ENCODE measurements around the gene BAIAP3. TPM values are rescaled to one million over a fixed set of nuclear protein-coding genes. Genes with fewer than 3 reads are reported as not detected.
A peak's percentile ranks its signal among the peaks of the same experiment; 100 is the strongest.

The BAIAP3 gene
- total RNA-seq, 1 experiment from 2014 or later, result 44.7 TPM

DNA sequence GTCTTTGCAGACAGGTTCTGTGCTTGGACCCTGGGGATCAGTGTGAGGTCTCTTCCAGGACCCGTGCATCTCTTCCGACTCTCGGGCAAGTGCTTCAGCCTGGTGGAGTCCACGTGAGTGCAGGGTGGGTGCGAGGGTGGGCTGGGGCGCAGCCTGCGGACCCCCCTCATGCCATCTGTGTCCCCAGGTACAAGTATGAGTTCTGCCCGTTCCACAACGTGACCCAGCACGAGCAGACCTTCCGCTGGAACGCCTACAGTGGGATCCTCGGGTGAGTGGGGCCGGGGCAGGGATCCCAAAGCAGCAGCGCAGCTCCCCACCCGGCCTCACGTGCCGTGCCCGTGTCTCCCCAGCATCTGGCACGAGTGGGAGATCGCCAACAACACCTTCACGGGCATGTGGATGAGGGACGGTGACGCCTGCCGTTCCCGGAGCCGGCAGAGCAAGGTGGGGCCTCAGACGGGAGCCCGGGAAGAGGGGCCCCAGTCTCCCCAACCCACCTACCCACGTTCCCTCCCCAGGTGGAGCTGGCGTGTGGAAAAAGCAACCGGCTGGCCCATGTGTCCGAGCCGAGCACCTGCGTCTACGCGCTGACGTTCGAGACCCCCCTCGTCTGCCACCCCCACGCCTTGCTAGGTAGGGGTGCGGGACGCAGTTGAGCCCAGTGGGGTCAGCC lies 28.4 kb downstream of the BAIAP3 start:
- no TSS peak for BruUV-seq (replicated peaks)
- no peak overlapping the region for H2AFZ ChIP-seq (ENCODE audit: low read depth, low read length, poor library complexity, severe bottlenecking)

DNA sequence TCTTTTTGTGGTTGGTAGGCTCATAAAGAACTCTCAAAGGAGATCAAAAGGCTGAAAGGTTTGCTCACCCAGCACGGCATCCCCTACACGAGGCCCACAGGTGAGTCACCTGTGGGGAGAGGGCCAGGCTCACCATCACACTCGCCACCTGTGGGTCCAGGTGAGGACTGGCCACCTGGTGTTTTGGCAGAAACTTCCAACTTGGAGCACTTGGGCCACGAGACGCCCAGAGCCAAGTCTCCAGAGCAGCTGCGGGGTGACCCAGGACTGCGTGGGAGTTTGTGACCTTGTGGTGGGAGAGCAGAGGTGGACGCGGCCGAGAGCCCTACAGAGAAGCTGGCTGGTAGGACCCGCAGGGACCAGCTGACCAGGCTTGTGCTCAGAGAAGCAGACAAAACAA lies 29.4 kb downstream of the BAIAP3 start:
- TSS peak; percentile 58 for BruUV-seq (replicated peaks)
- H3K36me3 ChIP-seq (ENCODE audit: control insufficient read depth in 1 of 2, insufficient read depth in 2 of 2, low read length in 2 of 2), result peaks cover 29 to 42% of the 10 kb centered on the region in 2 experiments
- CTCF ChIA-PET, result interaction anchor here (0.9 to 1.6 kb wide), 9 partner anchors 16 to 361 kb away, joined by 3 to 5 read pairs (median 3); partner anchors contain the start of genes CRAMP1, IFT140 and UQCC4

More for the DNA sequence above, 28.4 kb downstream of the BAIAP3 start:
- H3K4me3 ChIP-seq (replicated peaks in 1 of 2; ENCODE audit: low read depth in 1 of 2, low read length in 2 of 2), result no peak overlapping the region
- H3K4me1 ChIP-seq (ENCODE audit: control insufficient read depth in 1 of 2, insufficient read depth in 2 of 2, low read length in 2 of 2), result peaks cover 18 to 32% of the 10 kb centered on the region in 2 experiments
- CTCF ChIA-PET, result no interaction called here
- RAD21 ChIA-PET (ENCODE audit: low non-redundant PET in 1 of 2, low total read pairs in 2 of 2, uncharacterized antibody in 2 of 2, unreplicated experiment in 2 of 2), result no interaction called here
- no peak overlapping the region for H3K9ac ChIP-seq (ENCODE audit: low read length)
- POLR2A ChIA-PET, result interaction anchor here (0.6 kb wide), 1 partner anchor 19 kb away, joined by 5 read pairs; no protein-coding TSS in a partner anchor
- no peak overlapping the region for H3K27ac ChIP-seq (ENCODE audit: low read depth, low read length)
- intact Hi-C loops (cut with micrococcal nuclease), result loop anchor here (10.0 kb wide), 1 partner anchor 53 kb away; the partner anchor contains the start of gene UNKL
- peaks cover 3% of the 10 kb centered on the region; the same call in 1 of the 2 replicates for H4K20me1 ChIP-seq (ENCODE audit: insufficient read depth)
- TF ChIP-seq POLR2AphosphoS5 (IDR thresholded peaks at IDR 0.05; ENCODE audit: low read depth, low read length) (no peak), CEBPB (IDR thresholded peaks at IDR 0.05; ENCODE audit: low read depth) (no peak), RAD21 (IDR thresholded peaks at IDR 0.05; ENCODE audit: low read depth) (no peak), ZFX (IDR thresholded peaks at IDR 0.05) (no peak), ZNF274 (IDR thresholded peaks at IDR 0.05; ENCODE audit: low read depth, low read length) (no peak), TCF7L2 (IDR thresholded peaks at IDR 0.05; ENCODE audit: borderline replicate concordance, extremely low read depth, insufficient read depth, insufficient read length) (no peak), CBX3 (IDR thresholded peaks at IDR 0.05; ENCODE audit: low read depth) (no peak), EZH2phosphoT487 (IDR thresholded peaks at IDR 0.05; ENCODE audit: borderline replicate concordance) (no peak)
- H3K79me2 ChIP-seq (ENCODE audit: insufficient read depth, low read length), result peaks cover 60% of the 10 kb centered on the region
- DNase-seq (ENCODE audit: low read depth, low spot score) (no peak), ATAC-seq (no peak)
- no peaks in the 10 kb centered on the region for H3K9me3 ChIP-seq (ENCODE audit: control insufficient read depth in 1 of 2, insufficient read depth in 1 of 2, low read depth in 1 of 2, low read length in 2 of 2)
- H3K27me3 ChIP-seq (ENCODE audit: insufficient read depth, low read length), result no peaks in the 10 kb centered on the region
- peaks cover 25 to 42% of the 10 kb centered on the region in 2 experiments for H3K36me3 ChIP-seq (ENCODE audit: control insufficient read depth in 1 of 2, insufficient read depth in 2 of 2, low read length in 2 of 2)
- no peak overlapping the region for H3K4me2 ChIP-seq (ENCODE audit: low read length)
- no peaks in the 10 kb centered on the region for H3K9me2 ChIP-seq (ENCODE audit: insufficient read depth)

More for the DNA sequence above, 29.4 kb downstream of the BAIAP3 start:
- POLR2A ChIA-PET, result no interaction called here
- H2AFZ ChIP-seq (ENCODE audit: low read depth, low read length, poor library complexity, severe bottlenecking), result no peak overlapping the region
- peaks cover 55% of the 10 kb centered on the region for H3K79me2 ChIP-seq (ENCODE audit: insufficient read depth, low read length)
- peaks cover 3% of the 10 kb centered on the region; the same call in 1 of the 2 replicates for H4K20me1 ChIP-seq (ENCODE audit: insufficient read depth)
- H3K4me3 ChIP-seq (replicated peaks in 1 of 2; ENCODE audit: low read depth in 1 of 2, low read length in 2 of 2), result no peak overlapping the region
- H3K27ac ChIP-seq (ENCODE audit: low read depth, low read length), result no peak overlapping the region
- DNase-seq (ENCODE audit: low read depth, low spot score) (no peak), ATAC-seq (no peak)
- no peak for TF ChIP-seq POLR2AphosphoS5 (IDR thresholded peaks at IDR 0.05; ENCODE audit: low read depth, low read length)
- TF ChIP-seq CBX3 (IDR thresholded peaks at IDR 0.05; ENCODE audit: low read depth), result no peak
- TF ChIP-seq, protein P1, sequence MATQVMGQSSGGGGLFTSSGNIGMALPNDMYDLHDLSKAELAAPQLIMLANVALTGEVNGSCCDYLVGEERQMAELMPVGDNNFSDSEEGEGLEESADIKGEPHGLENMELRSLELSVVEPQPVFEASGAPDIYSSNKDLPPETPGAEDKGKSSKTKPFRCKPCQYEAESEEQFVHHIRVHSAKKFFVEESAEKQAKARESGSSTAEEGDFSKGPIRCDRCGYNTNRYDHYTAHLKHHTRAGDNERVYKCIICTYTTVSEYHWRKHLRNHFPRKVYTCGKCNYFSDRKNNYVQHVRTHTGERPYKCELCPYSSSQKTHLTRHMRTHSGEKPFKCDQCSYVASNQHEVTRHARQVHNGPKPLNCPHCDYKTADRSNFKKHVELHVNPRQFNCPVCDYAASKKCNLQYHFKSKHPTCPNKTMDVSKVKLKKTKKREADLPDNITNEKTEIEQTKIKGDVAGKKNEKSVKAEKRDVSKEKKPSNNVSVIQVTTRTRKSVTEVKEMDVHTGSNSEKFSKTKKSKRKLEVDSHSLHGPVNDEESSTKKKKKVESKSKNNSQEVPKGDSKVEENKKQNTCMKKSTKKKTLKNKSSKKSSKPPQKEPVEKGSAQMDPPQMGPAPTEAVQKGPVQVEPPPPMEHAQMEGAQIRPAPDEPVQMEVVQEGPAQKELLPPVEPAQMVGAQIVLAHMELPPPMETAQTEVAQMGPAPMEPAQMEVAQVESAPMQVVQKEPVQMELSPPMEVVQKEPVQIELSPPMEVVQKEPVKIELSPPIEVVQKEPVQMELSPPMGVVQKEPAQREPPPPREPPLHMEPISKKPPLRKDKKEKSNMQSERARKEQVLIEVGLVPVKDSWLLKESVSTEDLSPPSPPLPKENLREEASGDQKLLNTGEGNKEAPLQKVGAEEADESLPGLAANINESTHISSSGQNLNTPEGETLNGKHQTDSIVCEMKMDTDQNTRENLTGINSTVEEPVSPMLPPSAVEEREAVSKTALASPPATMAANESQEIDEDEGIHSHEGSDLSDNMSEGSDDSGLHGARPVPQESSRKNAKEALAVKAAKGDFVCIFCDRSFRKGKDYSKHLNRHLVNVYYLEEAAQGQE (IDR thresholded peaks at IDR 0.05; ENCODE audit: low read depth), result no peak
- no peak for TF ChIP-seq SP1 (IDR thresholded peaks at IDR 0.05; ENCODE audit: low read depth)
- TF ChIP-seq POLR2A (IDR thresholded peaks at IDR 0.05; ENCODE audit: borderline replicate concordance, extremely low read depth, insufficient read depth, insufficient read length), result no peak
- no peak for TF ChIP-seq EZH2 (IDR thresholded peaks at IDR 0.05)
- no peak for TF ChIP-seq EGR1 (IDR thresholded peaks at IDR 0.05; ENCODE audit: low read depth)
- no peak for TF ChIP-seq JUND (IDR thresholded peaks at IDR 0.05)
- TF ChIP-seq, protein P2, sequence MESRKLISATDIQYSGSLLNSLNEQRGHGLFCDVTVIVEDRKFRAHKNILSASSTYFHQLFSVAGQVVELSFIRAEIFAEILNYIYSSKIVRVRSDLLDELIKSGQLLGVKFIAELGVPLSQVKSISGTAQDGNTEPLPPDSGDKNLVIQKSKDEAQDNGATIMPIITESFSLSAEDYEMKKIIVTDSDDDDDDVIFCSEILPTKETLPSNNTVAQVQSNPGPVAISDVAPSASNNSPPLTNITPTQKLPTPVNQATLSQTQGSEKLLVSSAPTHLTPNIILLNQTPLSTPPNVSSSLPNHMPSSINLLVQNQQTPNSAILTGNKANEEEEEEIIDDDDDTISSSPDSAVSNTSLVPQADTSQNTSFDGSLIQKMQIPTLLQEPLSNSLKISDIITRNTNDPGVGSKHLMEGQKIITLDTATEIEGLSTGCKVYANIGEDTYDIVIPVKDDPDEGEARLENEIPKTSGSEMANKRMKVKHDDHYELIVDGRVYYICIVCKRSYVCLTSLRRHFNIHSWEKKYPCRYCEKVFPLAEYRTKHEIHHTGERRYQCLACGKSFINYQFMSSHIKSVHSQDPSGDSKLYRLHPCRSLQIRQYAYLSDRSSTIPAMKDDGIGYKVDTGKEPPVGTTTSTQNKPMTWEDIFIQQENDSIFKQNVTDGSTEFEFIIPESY (IDR thresholded peaks at IDR 0.05; ENCODE audit: extremely low read depth, insufficient replicate concordance, low read length), result no peak
- TF ChIP-seq SRF (IDR thresholded peaks at IDR 0.05; ENCODE audit: low read depth), result no peak
- TF ChIP-seq ZNF274 (IDR thresholded peaks at IDR 0.05; ENCODE audit: low read depth, low read length), result no peak
- TF ChIP-seq FOSL1 (IDR thresholded peaks at IDR 0.05; ENCODE audit: low read depth), result no peak
- no peak overlapping the region for H3K4me2 ChIP-seq (ENCODE audit: low read length)
- RAD21 ChIA-PET (ENCODE audit: low non-redundant PET in 1 of 2, low total read pairs in 2 of 2, uncharacterized antibody in 2 of 2, unreplicated experiment in 2 of 2), result interaction anchor here in 1 of 2 experiments (0.9 kb wide), 1 partner anchor 17 kb away, joined by 3 read pairs; no protein-coding TSS in a partner anchor
- peaks cover 11 to 22% of the 10 kb centered on the region in 2 experiments for H3K4me1 ChIP-seq (ENCODE audit: control insufficient read depth in 1 of 2, insufficient read depth in 2 of 2, low read length in 2 of 2)
- H3K9me2 ChIP-seq (ENCODE audit: insufficient read depth), result no peaks in the 10 kb centered on the region
- H3K27me3 ChIP-seq (ENCODE audit: insufficient read depth, low read length), result no peaks in the 10 kb centered on the region
- no peaks in the 10 kb centered on the region for H3K9me3 ChIP-seq (ENCODE audit: control insufficient read depth in 1 of 2, insufficient read depth in 1 of 2, low read depth in 1 of 2, low read length in 2 of 2)
- intact Hi-C loops (cut with micrococcal nuclease), result loop anchor here (10.0 kb wide), 1 partner anchor 52 kb away; the partner anchor contains the start of gene UNKL
- H3K9ac ChIP-seq (ENCODE audit: low read length), result no peak overlapping the region
